Spleen (tissue), 11 donors: ENCODE results near the gene SPOCK3. TPM values are rescaled to one million over a fixed set of nuclear protein-coding genes. Genes with fewer than 3 reads are reported as not detected.

Experiments
- DNase-seq: peaks from one replicate; pipeline ENCODE4 v3.0.0-alpha.2; 2020
- H3K27ac ChIP-seq, 8 donors: fragments of 200-600 bp; sonication (generic) in 7 of 8; 1 replicate in 4 of 8; 2 replicates in 4 of 8; pipeline versions ENCODE4 v1.5.0 to v1.8.0; 2016 to 2021; ENCODE audit warnings: inconsistent platforms in 4 of 8, mild to moderate bottlenecking in 4 of 8, moderate library complexity in 1 of 8
- H3K27me3 ChIP-seq, 7 donors: fragments of 200-600 bp; sonication (generic) in 6 of 7; replicated peaks in 1 of 7; 1 replicate in 4 of 7; 2 replicates in 3 of 7; pipeline versions ENCODE4 v1.5.0 to v1.8.0; 2016 to 2021; ENCODE audit warnings: inconsistent platforms in 3 of 7, mild to moderate bottlenecking in 1 of 7
- H3K36me3 ChIP-seq, 6 donors: fragments of 200-600 bp; sonication (generic) in 5 of 6; 1 replicate in 4 of 6; 2 replicates in 2 of 6; pipeline versions ENCODE4 v1.5.0 to v1.8.0; 2016 to 2021; ENCODE audit warnings: inconsistent platforms in 2 of 6
- H3K4me1 ChIP-seq, 6 donors: fragments of 200-600 bp; sonication (generic) in 5 of 6; 1 replicate in 3 of 6; 2 replicates in 3 of 6; pipeline versions ENCODE4 v1.5.0 to v1.8.0; 2016 to 2021; ENCODE audit warnings: inconsistent platforms in 3 of 6
- H3K4me3 ChIP-seq, 8 donors: fragments of 200-600 bp; sonication (generic) in 7 of 8; 1 replicate in 4 of 8; 2 replicates in 4 of 8; pipeline versions ENCODE4 v1.5.0 to v1.8.0; 2016 to 2021; ENCODE audit warnings: inconsistent platforms in 4 of 8, mild to moderate bottlenecking in 4 of 8, moderate library complexity in 2 of 8
- H3K9me3 ChIP-seq, 8 donors: fragments of 200-600 bp; sonication (generic) in 7 of 8; 1 replicate in 4 of 8; 2 replicates in 4 of 8; pipeline versions ENCODE4 v1.5.0 to v1.8.0; 2016 to 2021; ENCODE audit warnings: inconsistent platforms in 4 of 8
- POLR2A ChIP-seq, 3 donors: fragments of 450-650 bp; IDR thresholded peaks; one replicate each; pipeline ENCODE4 v1.5.1; 2017; ENCODE audit warnings: antibody characterized with exemption in 3 of 3, mild to moderate bottlenecking in 1 of 3
- POLR2AphosphoS5 ChIP-seq, 3 donors: sonication (generic); formaldehyde crosslinking; IDR thresholded peaks; one replicate each; pipeline ENCODE4 v1.5.1; 2017; ENCODE audit warnings: antibody characterized with exemption in 3 of 3
- WGBS, 5 donors: extraction: QIAGEN DNeasy Blood & Tissue Kit in 3 of 5; methylation state at CpG; one replicate each; pipeline versions ENCODE4 v1.1.5 to v1.1.7; 2013 to 2018; 5-methylcytosine and 5-hydroxymethylcytosine counted together
- intact Hi-C: fragments of 100-400 bp; cut with DNase I; formaldehyde crosslinking; loops from one replicate; pipeline ENCODE4 v1.15.0; 2023; ENCODE audit warnings: low total_unique reads
- polyA plus RNA-seq, 3 donors: library from polyadenylated mRNA; stranded (reverse); fragments of 200-250 nt; gene quantifications; one replicate each; pipeline ENCODE4 v1.2.1, GENCODE V29; 2013
- total RNA-seq, 7 donors: library from RNA; depleted of rRNA in 3 of 7; stranded (reverse); fragments of >200 nt in 3 of 7; fragmentation: NEBNext Ultra II Directional in 4 of 7; extraction: Animal tissue kit (Norgen Biotek cat#: 25700) in 4 of 7; gene quantifications; one replicate each; pipeline versions ENCODE4 v1.1.0 to v1.2.1, GENCODE V29; 2016 to 2021
- TF ChIP-seq, protein P1 (sequence below), 11 experiments: fragments of 200-600 bp in 7 of 11; fragments of 450-650 bp in 4 of 11; sonication (generic) in 4 of 11; IDR thresholded peaks in 8 of 11; conservative IDR thresholded peaks in 3 of 11; 1 replicate in 7 of 11; 2 replicates in 4 of 11; pipeline versions ENCODE4 v1.4.0 to v1.8.0; 2016 to 2021; ENCODE audit warnings: antibody characterized with exemption in 11 of 11, inconsistent platforms in 4 of 11, mild to moderate bottlenecking in 1 of 11
- donor health status: healthy with polysubstance abuse.
- donor health status: DM: no; HTN: no; CAD: no; lungs with moderate emphysema.
- donor health status: DM: no; HTN: no; CAD: no.
- donor health status: Bipolar disorder and iron deficiency.
- donor health status: healthy.
- donor health status: DM: no; HTN: no; CAD: no.
- donor health status: DM: yes; HTN: yes; CAD: no.

The SPOCK3 gene
- total and polyA plus RNA-seq, 10 donors: 0.06 to 1.2 (median 0.51) TPM; not detected in 5

DNA sequence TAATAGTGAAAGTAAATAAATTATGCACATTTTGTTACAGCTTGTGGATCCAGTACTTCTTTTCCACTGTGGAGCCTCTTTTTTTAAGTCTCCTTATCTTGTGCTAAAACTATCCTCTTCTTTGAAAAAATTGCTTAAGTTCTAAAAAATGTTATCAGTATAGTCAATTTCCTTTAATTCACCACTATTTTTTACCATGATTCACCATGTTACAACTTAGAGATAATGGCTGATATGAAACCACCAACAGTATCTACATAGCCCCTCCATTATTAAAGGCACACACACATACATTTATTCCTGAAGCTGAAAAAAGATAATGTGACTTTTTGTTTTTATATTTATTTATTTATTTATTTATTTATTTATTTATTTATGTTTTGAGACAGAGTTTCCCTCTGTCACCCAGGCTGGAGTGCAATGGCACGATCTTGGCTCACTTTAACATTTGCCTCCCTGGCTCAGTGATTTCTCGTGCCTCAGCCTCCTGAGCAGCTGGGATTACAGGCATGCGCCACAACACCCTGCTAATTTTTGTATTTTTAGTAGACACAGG is 243.2 kb downstream of the SPOCK3 start:
- Histone ChIP-seq H3K4me3 (no peak overlapping the region), H3K27me3 (no peaks in the 10 kb centered on the region), H3K36me3 (no peaks in the 10 kb centered on the region), H3K4me1 (no peaks in the 10 kb centered on the region), H3K27ac (no peak overlapping the region), H3K9me3 (no peaks in the 10 kb centered on the region)
- WGBS, 5 donors: 87 to 96% (median 89%) methylated on average over 3 of the region's 3 CpGs
- no peak for DNase-seq
- TF ChIP-seq POLR2A (IDR thresholded peaks at IDR 0.05): no peak
- TF ChIP-seq, protein P1, sequence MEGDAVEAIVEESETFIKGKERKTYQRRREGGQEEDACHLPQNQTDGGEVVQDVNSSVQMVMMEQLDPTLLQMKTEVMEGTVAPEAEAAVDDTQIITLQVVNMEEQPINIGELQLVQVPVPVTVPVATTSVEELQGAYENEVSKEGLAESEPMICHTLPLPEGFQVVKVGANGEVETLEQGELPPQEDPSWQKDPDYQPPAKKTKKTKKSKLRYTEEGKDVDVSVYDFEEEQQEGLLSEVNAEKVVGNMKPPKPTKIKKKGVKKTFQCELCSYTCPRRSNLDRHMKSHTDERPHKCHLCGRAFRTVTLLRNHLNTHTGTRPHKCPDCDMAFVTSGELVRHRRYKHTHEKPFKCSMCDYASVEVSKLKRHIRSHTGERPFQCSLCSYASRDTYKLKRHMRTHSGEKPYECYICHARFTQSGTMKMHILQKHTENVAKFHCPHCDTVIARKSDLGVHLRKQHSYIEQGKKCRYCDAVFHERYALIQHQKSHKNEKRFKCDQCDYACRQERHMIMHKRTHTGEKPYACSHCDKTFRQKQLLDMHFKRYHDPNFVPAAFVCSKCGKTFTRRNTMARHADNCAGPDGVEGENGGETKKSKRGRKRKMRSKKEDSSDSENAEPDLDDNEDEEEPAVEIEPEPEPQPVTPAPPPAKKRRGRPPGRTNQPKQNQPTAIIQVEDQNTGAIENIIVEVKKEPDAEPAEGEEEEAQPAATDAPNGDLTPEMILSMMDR (IDR thresholded peaks at IDR 0.05 in 8 of 11, conservative IDR thresholded peaks at IDR 0.05 in 3 of 11): no peak
- no peak for TF ChIP-seq POLR2AphosphoS5 (IDR thresholded peaks at IDR 0.05)
- intact Hi-C loops: no loop called here

DNA sequence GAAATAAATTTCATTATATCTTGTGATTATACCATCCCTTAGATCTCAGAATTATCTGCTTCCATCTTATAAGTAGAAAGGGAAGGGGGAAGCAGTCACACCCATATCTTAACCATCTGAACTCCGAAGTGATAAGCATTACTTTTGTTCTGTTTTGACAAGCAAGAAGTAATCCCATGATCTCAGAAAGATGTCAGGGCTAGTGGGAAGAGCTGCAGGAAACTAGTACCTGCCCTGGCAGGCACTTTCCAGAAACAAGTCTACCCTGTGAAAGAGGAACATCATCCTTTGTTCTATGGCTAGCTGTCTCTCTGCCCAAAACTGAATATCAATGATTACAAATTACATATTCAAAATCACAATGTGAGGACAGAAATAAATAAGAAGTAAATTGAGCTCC is 244.4 kb downstream of the SPOCK3 start:
- Histone ChIP-seq H3K27me3 (no peaks in the 10 kb centered on the region), H3K27ac (no peak overlapping the region), H3K9me3 (no peaks in the 10 kb centered on the region), H3K36me3 (no peaks in the 10 kb centered on the region), H3K4me1 (no peaks in the 10 kb centered on the region), H3K4me3 (no peak overlapping the region)
- TF ChIP-seq POLR2A (IDR thresholded peaks at IDR 0.05): no peak
- TF ChIP-seq POLR2AphosphoS5 (IDR thresholded peaks at IDR 0.05): no peak
- TF ChIP-seq, protein P1 (IDR thresholded peaks at IDR 0.05 in 8 of 11, conservative IDR thresholded peaks at IDR 0.05 in 3 of 11): no peak
- intact Hi-C loops: no loop called here
- no peak for DNase-seq
- WGBS, 5 donors: 49 to 71% (median 62%) methylated on average over 1 of the region's 1 CpG

DNA sequence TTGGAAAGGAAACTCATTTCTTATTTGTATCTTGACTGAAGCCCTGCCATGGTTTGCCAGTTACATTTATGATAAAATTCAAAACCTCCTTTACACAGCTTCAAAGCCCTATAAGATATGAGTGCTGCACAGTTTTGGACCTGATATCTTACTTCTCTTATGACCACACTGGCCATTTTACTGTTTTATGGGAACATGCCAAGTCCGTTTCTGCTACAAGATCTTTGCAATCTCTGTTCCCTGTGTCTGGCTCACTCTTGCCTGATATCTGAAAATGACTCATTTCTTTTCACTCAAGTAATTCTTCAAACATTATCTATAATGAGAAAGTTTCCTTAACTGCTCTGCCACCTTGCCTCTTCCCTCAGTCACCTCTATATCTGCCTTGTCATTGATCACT is 247.3 kb downstream of the SPOCK3 start:
- TF ChIP-seq POLR2A (IDR thresholded peaks at IDR 0.05) (no peak), POLR2AphosphoS5 (IDR thresholded peaks at IDR 0.05) (no peak)
- TF ChIP-seq, protein P1 (IDR thresholded peaks at IDR 0.05 in 8 of 11, conservative IDR thresholded peaks at IDR 0.05 in 3 of 11): no peak
- 68 to 89% (median 78%) methylated on average over 1 of the region's 1 CpG for WGBS, 5 donors
- Histone ChIP-seq H3K4me3 (no peak overlapping the region), H3K27ac (no peak overlapping the region), H3K36me3 (no peaks in the 10 kb centered on the region), H3K27me3 (no peaks in the 10 kb centered on the region), H3K9me3 (peaks cover 0 to 3% (median 0%) of the 10 kb centered on the region in 8 donors), H3K4me1 (no peaks in the 10 kb centered on the region)
- no peak for DNase-seq
- intact Hi-C loops: no loop called here

DNA sequence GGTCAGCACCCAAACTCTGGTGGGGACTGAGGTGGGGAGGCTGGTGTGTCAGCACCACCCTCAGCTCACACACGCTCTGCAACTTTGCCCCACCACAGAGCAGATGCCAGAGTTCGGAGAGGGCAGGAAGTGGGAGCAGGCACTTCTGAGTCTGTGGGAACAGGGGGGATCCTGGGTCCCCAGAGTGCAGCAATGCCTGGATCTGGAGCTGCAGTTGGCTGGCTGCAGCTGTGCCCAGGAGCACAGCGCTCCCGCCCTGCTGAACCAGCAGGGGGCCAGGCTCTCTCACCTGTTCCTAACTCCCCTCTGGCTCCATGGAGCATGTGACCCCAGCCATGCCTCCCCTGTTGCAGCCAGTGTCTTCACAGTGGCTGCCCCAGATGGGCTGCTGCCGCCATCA is 252.4 kb downstream of the SPOCK3 start:
- H3K4me1 ChIP-seq: no peaks in the 10 kb centered on the region
- no peak for TF ChIP-seq POLR2AphosphoS5 (IDR thresholded peaks at IDR 0.05)
- no peak for TF ChIP-seq POLR2A (IDR thresholded peaks at IDR 0.05)
- TF ChIP-seq, protein P1 (IDR thresholded peaks at IDR 0.05 in 8 of 11, conservative IDR thresholded peaks at IDR 0.05 in 3 of 11): no peak
- H3K9me3 ChIP-seq: peaks cover 0 to 21% (median 11%) of the 10 kb centered on the region in 8 donors
- no peaks in the 10 kb centered on the region for H3K27me3 ChIP-seq
- WGBS, 5 donors: 84 to 97% (median 90%) methylated on average over 1 to 5 of the region's 5 CpGs
- intact Hi-C loops: no loop called here
- H3K27ac ChIP-seq: no peak overlapping the region
- no peak overlapping the region for H3K4me3 ChIP-seq
- no peak for DNase-seq
- no peaks in the 10 kb centered on the region for H3K36me3 ChIP-seq
